ENCODE data around the gene SERINC3.

DNA sequence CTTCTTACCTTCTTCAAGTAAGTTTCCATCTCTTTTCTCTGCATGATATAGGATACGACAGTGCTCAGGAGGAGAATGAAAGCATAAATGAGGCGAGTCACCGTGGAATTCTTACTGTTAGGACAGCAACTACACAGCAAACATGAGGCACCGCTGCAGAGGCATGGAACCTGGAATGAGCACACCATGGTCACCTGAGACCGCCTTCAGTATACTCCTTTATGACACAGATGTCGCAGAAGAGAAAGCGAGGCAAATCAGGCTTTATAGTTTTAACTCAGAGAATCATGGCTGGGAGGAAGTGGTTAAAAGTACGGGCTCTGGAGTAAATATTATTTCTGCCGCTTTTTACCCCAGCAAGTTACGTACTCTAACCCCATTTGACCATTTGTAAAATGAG is 8.0 kb downstream of the SERINC3 start:
- TF ChIP-seq CTCF (conservative IDR thresholded peaks at IDR 0.05 in 1 of 2, IDR thresholded peaks at IDR 0.05 in 1 of 2; ENCODE audit: low read depth in 1 of 2, low read length in 2 of 2): no peak
- TF ChIP-seq EZH2 (IDR thresholded peaks at IDR 0.05; ENCODE audit: low read length, missing control alignments): no peak
